HG03139 (cell line): Measurements from ENCODE around the gene CRMP1.

ENCODE experiments used
- ATAC-seq: cut with Tn5 transposase; IDR thresholded peaks from one replicate; pipeline ENCODE4 v1.9.1; 2021; ENCODE audit not compliant: unreplicated experiment

Gene CRMP1

DNA sequence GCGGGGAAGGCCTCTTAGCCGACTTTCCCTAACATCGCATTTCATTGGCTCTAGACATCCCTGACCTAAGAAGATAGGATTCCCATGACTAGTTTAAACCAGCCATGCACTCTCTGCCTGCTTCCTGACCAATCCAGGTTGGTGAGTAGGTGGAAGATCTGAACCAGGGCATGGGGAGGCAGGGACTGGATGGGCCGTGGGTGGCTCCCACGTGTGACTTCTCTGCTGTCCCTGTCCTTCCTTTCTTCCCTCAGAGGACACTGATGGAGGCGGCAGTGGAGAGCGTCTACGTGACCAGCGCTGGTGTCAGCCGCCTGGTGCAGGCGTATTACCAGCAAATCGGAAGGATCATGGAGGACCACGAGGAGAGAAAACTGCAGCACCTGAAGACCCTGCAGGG, 91.2 kb downstream of the CRMP1 start:
- no peak for ATAC-seq

DNA sequence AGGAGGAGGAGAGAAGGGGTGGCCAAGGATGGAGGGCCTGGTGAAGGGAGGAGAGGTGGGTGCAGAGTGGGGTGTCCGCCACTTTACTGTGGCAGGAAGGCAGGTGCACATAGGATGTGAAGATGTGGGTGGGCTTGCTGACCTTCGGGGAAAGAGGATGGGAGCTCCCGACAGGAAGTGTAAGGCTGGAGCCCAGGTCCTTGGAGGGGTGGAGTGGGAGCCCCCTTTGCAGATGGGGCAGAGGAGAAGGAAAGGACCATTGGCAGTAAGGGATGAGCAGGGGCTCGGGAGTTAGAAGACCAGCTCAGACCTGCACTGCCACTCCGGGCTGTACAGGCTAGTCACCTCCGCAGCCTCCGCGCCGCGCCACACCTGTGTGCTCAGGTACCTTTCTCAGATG, 92.4 kb downstream of the CRMP1 start:
- ATAC-seq: no peak

DNA sequence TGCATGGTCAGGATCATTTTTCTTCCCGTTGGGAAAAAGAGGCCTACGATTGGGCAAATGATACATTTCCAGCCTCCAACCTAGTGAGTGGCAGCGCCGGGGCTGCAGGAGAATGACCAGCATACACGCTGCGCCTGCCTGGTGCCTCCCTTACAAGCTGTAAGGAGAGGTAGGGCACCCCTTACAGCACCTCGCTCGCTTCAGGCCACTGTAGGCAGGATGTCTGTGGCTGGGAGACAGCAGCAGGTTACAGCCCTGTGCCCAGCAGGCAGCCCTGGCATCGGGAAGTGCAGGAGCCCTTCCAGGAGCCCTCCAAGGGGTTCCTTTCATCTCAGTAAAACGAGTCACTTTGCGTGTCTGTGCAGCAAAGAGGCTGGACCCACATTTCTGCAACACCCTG, 93.5 kb downstream of the CRMP1 start:
- no peak for ATAC-seq

DNA sequence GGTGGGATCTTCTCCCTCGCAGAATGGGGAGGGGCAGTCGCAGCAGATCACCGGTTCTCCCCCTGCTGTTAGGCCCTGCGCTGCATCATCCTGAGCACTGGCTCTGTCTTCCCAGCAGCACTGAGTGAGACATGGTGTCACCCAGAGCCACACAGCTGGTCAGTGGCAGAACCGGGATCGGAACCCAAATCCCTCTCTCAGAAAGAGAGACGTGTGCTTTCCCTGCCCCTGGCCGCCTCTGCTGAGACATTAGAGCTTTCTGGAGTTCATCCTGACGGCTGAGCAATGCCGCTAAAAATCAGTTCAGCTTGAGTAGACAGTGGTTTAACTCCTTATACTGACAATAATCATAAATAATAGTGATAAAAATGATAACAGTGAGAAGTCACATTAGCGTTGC, 93.9 kb downstream of the CRMP1 start:
- ATAC-seq: no peak

DNA sequence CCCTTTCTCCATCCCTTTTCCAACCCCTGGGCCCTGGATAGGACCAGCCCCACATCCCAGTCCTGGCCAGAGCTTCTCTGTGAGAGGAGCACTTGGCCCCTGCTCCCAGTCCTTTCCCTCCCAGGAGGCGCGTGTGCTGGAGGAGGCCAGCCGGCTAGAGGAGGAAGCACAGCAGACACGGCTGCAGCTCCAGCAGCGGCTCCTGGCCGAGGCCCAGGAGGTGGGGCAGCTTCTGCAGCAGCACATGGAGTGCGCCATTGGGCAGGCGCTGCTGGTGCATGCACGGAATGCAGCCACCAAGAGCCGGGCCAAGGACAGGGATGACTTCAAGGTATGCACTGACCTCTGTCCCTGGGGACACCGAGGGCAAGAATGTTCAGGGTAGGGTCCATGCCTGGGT, 94.4 kb downstream of the CRMP1 start:
- no peak for ATAC-seq

DNA sequence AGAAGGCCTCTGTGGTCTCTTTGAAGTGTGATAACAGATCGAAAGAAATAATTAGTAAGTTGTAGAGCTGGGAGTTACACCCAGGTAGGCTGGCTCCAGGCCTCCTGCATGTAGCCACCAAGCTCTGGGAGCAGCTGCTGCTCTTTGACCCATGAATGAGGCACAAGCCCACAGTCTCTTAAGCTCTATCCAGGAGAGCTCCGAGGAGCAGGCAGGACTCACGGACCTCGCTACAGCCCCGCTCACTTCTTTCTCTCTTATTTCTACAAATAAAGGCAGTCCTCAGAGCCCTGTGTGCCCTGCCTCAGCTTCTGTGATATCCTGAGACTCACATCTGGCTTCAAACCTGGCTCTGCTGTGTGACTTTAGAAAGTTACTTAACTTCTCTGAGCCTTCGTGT, 95.0 kb downstream of the CRMP1 start:
- no peak for ATAC-seq

DNA sequence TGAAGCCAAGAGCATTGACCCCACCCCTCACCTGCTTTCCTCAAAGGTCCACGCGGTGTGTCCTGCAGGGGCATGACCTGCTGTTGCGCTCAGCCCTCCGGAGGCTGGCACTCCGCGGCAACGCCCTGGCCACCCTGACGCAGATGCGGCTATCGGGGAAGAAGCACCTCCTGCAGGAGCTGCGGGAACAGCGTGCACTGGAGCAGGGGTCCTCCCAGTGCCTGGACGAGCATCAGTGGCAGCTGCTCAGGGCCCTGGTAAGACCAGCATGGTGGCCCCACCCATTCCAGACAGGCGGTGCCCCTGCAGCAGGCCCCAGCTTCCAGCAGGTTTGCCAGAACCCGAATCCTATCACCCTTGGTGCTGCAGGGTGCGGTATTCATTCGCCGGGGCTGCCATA, 95.9 kb downstream of the CRMP1 start:
- ATAC-seq: no peak

DNA sequence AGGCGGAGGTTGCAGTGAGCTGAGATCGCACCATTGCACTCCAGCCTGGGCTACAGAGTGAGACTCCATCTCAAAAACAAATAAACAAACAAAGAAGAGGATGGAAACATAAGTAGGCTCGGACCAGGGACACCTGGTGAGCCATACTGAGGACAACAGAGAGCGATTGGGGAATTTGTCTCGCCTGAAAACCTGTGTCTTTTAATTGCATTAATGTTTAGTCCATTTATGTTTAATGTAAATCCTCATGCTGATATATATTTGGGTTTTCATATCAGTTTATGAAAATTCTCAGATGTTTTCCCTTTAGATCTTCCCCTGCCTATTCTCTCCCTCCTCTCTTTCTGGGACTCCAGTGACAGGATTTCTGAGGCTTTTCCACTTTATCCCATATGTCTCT, 97.3 kb downstream of the CRMP1 start:
- no peak for ATAC-seq

DNA sequence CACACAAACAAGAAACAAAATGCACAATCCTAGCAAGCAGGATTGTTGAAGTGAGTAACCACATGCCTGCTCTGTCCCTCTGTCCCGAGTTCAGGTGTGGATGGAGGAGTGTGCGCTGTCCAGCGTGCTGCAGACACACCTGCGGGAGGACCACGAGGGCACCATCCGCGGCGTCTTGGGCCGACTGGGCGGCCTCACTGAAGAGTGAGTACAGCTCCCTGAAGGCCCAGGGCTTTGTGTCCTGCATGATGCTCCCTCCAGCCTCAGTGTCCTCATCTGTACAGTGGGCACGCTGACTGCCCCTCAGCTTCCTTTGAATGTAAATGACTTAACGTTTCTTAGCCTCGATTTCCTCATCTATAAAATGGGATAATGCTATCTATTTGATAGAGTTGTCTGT, 99.4 kb downstream of the CRMP1 start:
- no peak for ATAC-seq

DNA sequence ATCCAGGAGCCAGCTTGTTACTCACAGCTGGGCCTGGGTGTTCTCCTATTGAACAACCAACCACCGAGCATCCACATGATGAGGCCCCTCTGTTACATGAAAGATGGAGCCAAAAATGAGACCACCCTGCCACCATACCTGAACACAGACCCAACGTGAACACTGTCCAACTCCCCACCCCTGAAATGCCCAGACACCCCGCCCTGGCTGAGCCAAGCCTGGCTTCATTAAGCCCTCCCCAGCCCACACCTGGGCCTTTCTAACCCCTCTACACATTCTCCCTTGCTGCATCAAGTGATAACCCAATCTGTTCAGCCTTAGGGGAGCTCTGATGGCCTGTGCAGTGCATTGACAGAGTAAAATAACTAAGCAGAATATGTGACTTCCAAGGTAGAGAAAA, 101.2 kb downstream of the CRMP1 start:
- no peak for ATAC-seq

DNA sequence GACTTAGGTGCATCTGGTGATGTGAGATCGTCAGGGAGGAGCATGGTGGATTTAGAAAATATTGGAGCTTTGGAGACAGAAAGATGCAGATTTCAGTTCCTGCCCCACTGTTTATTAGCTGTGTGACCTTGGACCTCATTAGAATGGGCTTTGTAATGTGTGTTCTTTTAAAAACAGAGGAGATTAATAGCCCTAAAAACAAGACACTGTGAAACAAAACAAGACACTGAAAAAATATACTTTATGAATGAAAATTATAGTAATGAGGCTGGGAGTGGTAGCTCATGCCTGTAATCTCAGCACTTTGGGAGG, 102.4 kb downstream of the CRMP1 start:
- no peak for ATAC-seq

DNA sequence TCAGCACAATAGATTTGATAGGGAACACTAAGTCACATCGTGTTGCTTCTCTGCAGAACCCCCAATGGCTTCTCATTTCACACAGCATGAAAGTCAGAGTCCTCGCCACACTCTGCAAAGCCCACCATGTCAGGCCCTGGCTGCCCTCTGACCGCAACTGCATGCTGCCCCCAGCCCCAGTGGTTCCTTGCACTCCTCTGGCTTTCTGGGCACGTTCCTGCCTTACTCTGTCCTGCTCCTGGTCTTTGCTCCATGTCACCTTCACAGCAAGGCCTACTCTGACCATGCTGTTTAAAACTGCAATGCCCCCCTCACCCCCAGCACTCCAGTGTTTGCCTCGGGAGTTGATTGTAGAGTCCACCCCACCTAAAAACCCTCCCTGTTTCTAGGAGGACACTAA, 103.7 kb downstream of the CRMP1 start:
- no peak for ATAC-seq

DNA sequence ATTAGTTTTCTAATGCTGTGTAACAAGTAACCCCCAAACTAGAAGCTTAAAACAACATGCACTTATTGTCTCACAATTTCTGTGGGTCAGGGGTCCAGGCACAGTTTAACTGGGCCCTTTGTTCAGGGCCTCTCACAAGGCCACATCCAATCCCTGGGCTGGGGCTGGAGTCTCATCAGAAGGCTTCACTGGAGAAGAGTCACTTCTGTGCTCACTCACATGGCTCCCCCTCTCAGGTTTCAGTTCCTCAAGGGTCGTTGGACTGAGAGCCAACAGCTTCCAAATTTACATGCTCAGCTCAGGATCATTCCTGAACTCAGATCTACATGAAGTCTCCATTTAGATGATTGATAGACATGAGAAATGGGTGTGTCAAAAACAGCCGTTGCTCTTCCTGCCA, 104.7 kb downstream of the CRMP1 start:
- no peak for ATAC-seq

DNA sequence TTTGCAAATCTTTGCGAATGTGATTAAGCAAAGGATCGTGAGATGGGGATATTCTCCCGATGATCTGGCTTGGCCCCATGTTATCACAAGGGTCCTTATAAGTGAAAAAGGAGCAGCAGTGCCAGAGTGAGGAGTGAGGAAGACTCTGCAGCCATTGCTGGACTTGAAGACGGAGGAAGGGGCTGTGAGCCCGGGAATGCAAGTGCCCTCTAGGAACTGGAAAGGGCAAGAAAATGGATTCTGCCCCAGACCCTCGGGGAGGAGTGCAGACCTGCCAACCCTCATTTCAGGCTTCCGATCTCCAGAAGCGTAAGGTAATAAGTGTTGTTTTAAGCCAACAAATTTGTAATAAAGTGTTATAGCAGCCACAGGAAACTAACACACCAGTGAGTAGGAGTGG, 105.6 kb downstream of the CRMP1 start:
- ATAC-seq: no peak

DNA sequence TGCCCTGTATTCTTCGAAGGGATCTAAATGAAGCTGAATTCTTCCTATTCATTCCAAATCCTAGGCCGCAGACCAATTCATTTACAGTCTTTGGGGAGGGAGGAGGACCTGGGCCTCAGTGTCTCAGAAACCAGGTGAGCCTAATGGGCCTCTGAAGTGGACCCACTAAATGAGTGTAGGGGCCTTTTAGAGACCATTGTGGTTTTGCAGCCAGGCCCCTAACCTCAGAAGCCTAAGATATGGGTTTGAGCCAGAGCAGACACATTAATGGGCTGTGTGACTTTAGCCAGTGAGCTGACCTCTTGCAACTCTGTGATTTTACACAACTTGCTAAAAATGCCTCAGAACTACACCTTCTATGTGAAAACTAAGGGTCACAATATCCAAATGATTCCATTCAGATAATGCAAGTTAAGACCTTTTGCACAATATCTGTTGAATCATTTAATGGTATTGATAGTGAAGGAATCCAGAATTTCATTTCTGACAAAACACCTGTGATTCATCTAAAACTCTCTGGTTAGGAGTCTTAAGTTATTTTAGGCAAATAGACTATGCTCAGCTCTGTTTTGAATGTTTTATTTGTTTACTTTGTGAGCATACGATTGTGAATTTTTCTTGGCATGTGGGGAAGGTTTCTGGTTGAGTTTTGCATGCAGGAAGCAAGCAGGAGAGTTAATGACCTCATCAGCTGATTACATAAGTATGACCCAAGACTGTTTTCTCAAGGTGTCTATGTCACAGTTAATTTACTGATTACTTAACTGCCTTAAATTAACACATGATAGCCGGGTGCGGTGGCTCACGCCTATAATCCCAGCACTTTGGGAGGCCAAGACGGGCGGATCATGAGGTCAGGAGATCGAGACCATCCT, 106.8 kb downstream of the CRMP1 start:
- ATAC-seq: no peak

DNA sequence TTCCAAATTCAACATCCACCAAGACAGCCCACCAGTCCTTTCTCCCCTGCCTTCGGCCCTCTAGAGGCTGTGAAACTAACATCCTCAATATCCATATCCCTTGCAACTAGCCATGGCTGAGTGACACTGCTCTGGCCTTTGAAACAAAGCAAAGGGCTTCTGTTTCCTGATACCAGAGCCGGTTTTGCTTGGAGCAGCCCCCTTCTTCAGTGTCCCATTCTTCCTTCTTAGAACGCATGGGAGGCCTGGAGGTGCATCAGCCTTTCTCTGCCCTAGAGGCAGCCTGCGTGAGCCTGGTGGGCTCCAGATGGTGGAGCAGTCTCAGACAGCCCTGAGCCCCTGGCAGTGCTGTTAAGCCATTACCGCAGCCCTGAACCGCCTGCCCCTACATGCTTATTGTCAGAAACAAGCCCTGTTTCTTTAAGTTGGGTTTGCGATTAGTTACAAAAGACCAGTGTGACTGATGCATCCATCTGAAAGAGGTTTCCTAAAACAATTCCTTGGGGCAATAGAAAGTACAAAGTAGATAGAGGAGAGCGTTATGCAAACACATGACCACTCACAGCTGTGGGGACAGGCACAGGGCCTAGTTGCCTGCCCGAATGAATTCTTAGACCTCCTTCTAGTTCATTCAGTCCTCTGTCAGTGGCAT, 107.8 kb downstream of the CRMP1 start:
- no peak for ATAC-seq

DNA sequence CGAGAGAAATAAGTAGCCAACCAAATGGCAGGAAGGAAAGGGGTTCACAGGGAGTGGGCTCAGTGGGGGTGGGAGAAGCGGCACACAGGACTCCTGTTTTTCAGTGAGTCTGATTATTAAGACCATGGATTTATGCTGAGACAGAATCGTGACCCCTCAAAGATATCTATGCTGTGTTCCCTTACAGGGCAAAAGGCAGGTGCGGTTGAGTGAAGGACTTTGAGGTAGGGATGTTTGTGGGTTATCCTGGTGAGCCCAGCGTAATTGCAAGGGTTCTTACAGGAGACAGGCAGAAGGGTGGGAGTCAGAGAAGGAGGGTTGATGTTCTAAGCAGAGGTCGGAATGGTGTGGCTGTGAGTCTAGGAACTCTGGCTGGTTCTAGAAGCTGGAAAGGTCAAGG, 108.9 kb downstream of the CRMP1 start:
- ATAC-seq: no peak

DNA sequence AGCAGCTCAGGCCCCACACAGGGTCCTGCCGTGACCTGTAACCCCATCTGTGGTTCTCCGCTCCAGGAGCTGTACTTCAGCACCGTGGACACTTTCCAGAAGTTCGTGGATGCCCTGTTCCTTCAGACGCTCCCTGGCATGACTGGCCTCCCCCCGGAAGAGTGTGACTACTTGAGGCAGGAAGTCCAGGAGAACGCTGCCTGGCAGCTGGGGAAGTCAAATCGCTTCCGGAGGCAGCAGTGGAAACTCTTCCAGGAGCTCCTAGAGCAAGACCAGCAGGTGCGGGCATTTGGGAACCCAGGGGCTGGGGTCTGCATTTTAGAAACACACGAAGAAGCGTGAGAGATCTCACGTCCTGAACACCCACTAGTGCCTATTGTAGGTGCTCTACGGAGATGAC, 109.4 kb downstream of the CRMP1 start:
- no peak for ATAC-seq

DNA sequence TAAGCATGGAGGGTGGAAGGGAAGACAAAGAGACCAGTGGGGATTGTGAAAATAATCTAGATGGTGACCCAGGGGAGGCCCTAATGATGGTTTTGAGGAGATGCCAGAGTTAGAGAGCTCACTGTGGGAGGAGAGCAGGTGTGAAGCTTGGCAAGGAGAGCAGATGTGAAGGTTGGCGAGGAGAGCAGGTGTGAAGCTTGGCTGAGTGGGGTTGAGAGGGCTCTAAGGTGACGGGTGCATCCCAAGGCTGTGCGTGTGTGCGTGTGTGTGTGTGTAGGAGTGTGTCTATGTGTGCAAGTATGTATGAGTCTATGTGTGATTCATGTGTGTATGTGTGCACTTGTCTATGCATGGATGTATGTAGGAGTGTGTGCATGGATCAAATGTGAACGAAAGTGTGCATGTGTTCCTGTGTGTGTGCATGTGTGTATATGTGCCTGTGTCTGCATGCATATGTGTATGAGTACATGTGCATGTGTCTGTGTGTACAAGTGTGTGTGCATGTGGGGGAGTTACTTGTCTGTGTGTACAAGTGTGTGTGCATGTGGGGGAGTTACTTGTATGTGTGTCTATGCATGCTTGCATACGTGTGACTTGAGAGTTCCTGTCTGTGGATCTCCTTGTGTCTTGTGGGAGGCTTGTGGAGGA, 109.9 kb downstream of the CRMP1 start:
- ATAC-seq: no peak

DNA sequence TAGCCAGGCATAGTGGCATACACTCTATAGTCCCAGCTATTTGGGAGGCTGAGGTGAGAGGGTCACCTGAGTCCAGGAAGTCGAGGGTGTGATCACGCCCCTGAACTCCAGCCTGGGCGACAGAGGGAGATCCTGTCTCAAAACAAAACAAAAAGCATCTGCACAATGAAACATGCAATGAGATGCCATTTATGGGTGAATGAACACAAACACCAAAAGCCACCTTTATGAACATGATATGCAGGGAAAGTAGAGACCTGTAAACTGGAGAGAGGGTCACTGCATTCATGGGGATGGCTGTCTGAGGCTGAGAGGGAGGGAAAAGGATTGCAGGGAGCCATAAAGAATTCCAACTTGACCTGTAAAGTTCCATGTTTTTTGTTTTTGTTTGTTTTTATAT, 111.2 kb downstream of the CRMP1 start:
- no peak for ATAC-seq

DNA sequence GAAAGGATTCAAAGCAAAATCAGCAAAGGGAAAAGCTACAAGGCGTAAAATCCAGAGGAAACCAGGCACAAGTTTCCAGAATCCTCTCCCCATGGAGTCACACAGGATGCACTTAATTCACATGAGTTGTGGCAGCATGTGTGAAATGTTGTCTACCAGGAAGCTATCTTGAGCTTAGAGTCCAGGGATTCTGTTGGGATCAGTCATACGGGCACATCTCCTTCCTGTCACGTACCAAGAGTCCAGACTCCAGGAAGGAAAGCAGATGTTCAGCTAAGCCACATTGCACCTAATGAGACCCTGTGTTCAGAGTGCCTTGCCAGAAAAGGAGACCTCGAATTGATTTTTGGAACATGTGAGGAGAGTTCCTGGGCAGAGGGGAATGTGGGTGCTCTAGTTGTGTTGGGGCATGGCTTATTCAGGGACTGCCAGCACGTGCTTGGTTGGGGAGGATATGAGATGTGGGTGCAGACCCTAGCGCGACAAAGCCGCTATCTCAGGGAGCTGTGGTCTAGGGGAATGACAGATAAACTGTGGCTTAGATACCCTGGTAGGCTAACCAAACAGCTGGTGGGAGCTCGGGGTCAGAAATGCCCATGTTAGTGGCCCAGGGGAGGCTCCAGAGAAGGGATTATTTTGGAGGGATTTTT, 111.9 kb downstream of the CRMP1 start:
- no peak for ATAC-seq

DNA sequence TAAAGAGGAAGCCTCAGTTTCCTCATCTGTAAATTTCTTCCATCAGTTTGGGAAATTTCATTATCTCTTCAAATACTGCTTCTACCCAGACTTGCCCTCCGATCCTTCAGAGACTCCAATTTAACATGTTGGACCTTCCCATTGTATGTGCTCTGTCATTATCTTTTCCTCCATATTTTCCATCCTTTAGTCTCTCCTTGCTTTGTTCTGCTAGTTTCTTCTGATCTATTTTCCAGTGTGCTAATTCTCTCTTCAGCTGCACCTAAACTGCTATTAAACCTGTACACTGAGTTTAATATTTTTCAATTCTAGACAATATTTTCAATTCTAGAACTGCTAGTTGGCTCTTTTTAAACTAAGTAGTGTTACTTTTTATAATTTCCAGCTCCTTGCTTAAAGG, 116.4 kb downstream of the CRMP1 start:
- ATAC-seq: no peak
